ENCODE results near the gene MARCHF10. TPM values are rescaled to one million over a fixed set of nuclear protein-coding genes. Genes with fewer than 3 reads are reported as not detected.
A peak's percentile ranks its signal among the peaks of the same experiment; 100 is the strongest.

The MARCHF10 gene
- total RNA-seq, 1 donor = under 0.01 TPM

GRCh38 chr17:62819511-62820221 is 11.6 kb upstream of the MARCHF10 start:
- TF ChIP-seq CTCF (IDR thresholded peaks at IDR 0.05; ENCODE audit: insufficient read depth, low read depth, low read length) = no peak
- DNase-seq (ENCODE audit: low read depth) = peak; percentile 98
- H3K4me3 ChIP-seq (ENCODE audit: low read depth, low read length) = peak overlapping the region; percentile 28

GRCh38 chr17:62818526-62818925 is 10.4 kb upstream of the MARCHF10 start:
- DNase-seq (ENCODE audit: low read depth) = no peak
- no peak overlapping the region for H3K4me3 ChIP-seq (ENCODE audit: low read depth, low read length)
- TF ChIP-seq CTCF (IDR thresholded peaks at IDR 0.05; ENCODE audit: insufficient read depth, low read depth, low read length) = no peak

- no peak for TF ChIP-seq CTCF (IDR thresholded peaks at IDR 0.05; ENCODE audit: insufficient read depth, low read depth, low read length)
- DNase-seq (ENCODE audit: low read depth) = no peak
- no peak overlapping the region for H3K4me3 ChIP-seq (ENCODE audit: low read depth, low read length)
Observed at GRCh38 chr17:62816282-62816839, 8.2 kb upstream of the MARCHF10 start.

GRCh38 chr17:62809656-62810055 is 1.5 kb upstream of the MARCHF10 start:
- TF ChIP-seq CTCF (IDR thresholded peaks at IDR 0.05; ENCODE audit: insufficient read depth, low read depth, low read length) = no peak
- DNase-seq (ENCODE audit: low read depth) = no peak
- no peak overlapping the region for H3K4me3 ChIP-seq (ENCODE audit: low read depth, low read length)

- TF ChIP-seq CTCF (IDR thresholded peaks at IDR 0.05; ENCODE audit: insufficient read depth, low read depth, low read length) = no peak
- H3K4me3 ChIP-seq (ENCODE audit: low read depth, low read length) = no peak overlapping the region
- no peak for DNase-seq (ENCODE audit: low read depth)
Observed at GRCh38 chr17:62808576-62808970, 459 bp upstream of the MARCHF10 start.

GRCh38 chr17:62805234-62805633 is 2.9 kb downstream of the MARCHF10 start:
- H3K4me3 ChIP-seq (ENCODE audit: low read depth, low read length) = no peak overlapping the region
- DNase-seq (ENCODE audit: low read depth) = no peak
- no peak for TF ChIP-seq CTCF (IDR thresholded peaks at IDR 0.05; ENCODE audit: insufficient read depth, low read depth, low read length)

All from fibroblast of villous mesenchyme (primary cell).